Ishikawa (cell line): Measurements from ENCODE around the gene ARHGEF5.

ENCODE experiments used
- CEBPB ChIP-seq: IDR thresholded peaks from 2 replicates; pipeline ENCODE4 v1.6.1; 2012
- EP300 ChIP-seq: IDR thresholded peaks from 2 replicates; pipeline ENCODE4 v1.6.1; 2012; ENCODE audit warnings: borderline replicate concordance
- FOXM1 ChIP-seq: IDR thresholded peaks from 2 replicates; pipeline ENCODE4 v1.6.1; 2012; ENCODE audit warnings: low read depth, borderline replicate concordance
- RAD21 ChIP-seq: IDR thresholded peaks from 2 replicates; pipeline ENCODE4 v1.6.1; 2012; ENCODE audit warnings: low read depth
- YY1 ChIP-seq: IDR thresholded peaks from 2 replicates; pipeline ENCODE4 v1.6.1; 2012; ENCODE audit warnings: low read depth
- TF ChIP-seq, protein P1 (sequence below): IDR thresholded peaks from 2 replicates; pipeline ENCODE4 v1.6.1; 2012; ENCODE audit warnings: low read depth, mild to moderate bottlenecking

DNA sequence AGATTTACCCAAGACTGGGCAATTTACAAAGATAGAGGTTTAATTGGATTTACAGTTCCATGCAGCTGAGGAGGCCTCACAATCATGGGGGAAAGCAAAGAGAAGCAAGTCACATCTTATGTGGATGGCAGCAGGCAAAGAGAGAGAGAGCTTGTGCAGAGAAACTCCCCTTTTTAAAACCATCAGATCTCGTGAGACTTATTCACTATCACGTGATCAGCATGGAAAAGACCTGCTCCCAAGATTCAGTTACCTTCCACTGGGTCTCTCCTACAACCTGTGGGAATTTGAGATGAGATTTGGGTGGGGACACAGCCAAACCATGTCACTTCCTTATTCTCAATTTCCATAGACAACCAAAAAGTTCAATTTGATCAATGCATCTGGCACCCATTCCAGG lies 73.2 kb downstream of the ARHGEF5 start:
- TF ChIP-seq RAD21 (no peak), CEBPB (no peak), EP300 (no peak), FOXM1 (no peak), YY1 (no peak)
- TF ChIP-seq, protein P1, sequence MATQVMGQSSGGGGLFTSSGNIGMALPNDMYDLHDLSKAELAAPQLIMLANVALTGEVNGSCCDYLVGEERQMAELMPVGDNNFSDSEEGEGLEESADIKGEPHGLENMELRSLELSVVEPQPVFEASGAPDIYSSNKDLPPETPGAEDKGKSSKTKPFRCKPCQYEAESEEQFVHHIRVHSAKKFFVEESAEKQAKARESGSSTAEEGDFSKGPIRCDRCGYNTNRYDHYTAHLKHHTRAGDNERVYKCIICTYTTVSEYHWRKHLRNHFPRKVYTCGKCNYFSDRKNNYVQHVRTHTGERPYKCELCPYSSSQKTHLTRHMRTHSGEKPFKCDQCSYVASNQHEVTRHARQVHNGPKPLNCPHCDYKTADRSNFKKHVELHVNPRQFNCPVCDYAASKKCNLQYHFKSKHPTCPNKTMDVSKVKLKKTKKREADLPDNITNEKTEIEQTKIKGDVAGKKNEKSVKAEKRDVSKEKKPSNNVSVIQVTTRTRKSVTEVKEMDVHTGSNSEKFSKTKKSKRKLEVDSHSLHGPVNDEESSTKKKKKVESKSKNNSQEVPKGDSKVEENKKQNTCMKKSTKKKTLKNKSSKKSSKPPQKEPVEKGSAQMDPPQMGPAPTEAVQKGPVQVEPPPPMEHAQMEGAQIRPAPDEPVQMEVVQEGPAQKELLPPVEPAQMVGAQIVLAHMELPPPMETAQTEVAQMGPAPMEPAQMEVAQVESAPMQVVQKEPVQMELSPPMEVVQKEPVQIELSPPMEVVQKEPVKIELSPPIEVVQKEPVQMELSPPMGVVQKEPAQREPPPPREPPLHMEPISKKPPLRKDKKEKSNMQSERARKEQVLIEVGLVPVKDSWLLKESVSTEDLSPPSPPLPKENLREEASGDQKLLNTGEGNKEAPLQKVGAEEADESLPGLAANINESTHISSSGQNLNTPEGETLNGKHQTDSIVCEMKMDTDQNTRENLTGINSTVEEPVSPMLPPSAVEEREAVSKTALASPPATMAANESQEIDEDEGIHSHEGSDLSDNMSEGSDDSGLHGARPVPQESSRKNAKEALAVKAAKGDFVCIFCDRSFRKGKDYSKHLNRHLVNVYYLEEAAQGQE: no peak
